Natural killer cell (primary cell): Measurements from ENCODE around the gene MEGF6. TPM values are rescaled to one million over a fixed set of nuclear protein-coding genes. Genes with fewer than 3 reads are reported as not detected.

Source experiments
- ATAC-seq, 3 donors: fragments of 150-1000 bp in 2 of 3; fragments of 200-7000 bp in 1 of 3; cut with Tn5 transposase; 1 replicate in 1 of 3; 2 replicates in 2 of 3; pipeline ENCODE4 v1.10.0; 2021; ENCODE audit warnings: mild to moderate bottlenecking in 2 of 3, moderate library complexity in 2 of 3
- DNase-seq, 2 donors: peaks; one replicate each; pipeline versions ENCODE4 v3.0.0 to v3.0.0-alpha.2; 2013 to 2021; ENCODE audit warnings: mixed read lengths in 1 of 2
- H3K27ac ChIP-seq: one replicate; pipeline ENCODE4 v1.5.1; 2013; ENCODE audit warnings: mild to moderate bottlenecking, low read length
- H3K27me3 ChIP-seq: one replicate; pipeline ENCODE4 v1.6.1; 2013; ENCODE audit warnings: low read length; ENCODE audit not compliant: control insufficient read depth, insufficient read depth
- H3K36me3 ChIP-seq: one replicate; pipeline ENCODE4 v1.6.1; 2013; ENCODE audit warnings: low read length; ENCODE audit not compliant: control insufficient read depth, insufficient read depth
- H3K4me1 ChIP-seq: one replicate; pipeline ENCODE4 v1.6.1; 2013; ENCODE audit warnings: low read length; ENCODE audit not compliant: control insufficient read depth, insufficient read depth
- H3K4me3 ChIP-seq: one replicate; pipeline ENCODE4 v1.5.1; 2013; ENCODE audit warnings: low read length
- H3K9me3 ChIP-seq: one replicate; pipeline ENCODE4 v1.6.1; 2013; ENCODE audit warnings: low read length; ENCODE audit not compliant: control insufficient read depth, insufficient read depth
- H3K27ac Mint-ChIP-seq, 2 donors: one replicate each; pipeline ENCODE4 v1.8.0; 2022; ENCODE audit warnings: mild to moderate bottlenecking in 2 of 2, mixed read lengths in 2 of 2, moderate library complexity in 1 of 2
- H3K27me3 Mint-ChIP-seq, 2 donors: one replicate each; pipeline ENCODE4 v1.8.0; 2022; ENCODE audit warnings: low read depth in 2 of 2, mixed read lengths in 2 of 2
- H3K36me3 Mint-ChIP-seq: one replicate; pipeline ENCODE4 v1.8.0; 2022; ENCODE audit warnings: mixed read lengths
- H3K4me1 Mint-ChIP-seq, 2 donors: one replicate each; pipeline ENCODE4 v1.8.0; 2022; ENCODE audit warnings: mixed read lengths in 2 of 2
- H3K4me3 Mint-ChIP-seq: one replicate; pipeline ENCODE4 v1.8.0; 2022; ENCODE audit warnings: mild to moderate bottlenecking, moderate library complexity, mixed read lengths
- H3K9me3 Mint-ChIP-seq, 2 donors: one replicate each; pipeline ENCODE4 v1.8.0; 2022; ENCODE audit warnings: mixed read lengths in 2 of 2
- WGBS: methylation state at CpG from one replicate; pipeline ENCODE4 v1.1.7; 2013; ENCODE audit warnings: missing lambda C conversion rate; ENCODE audit not compliant: insufficient coverage; 5-methylcytosine and 5-hydroxymethylcytosine counted together
- intact Hi-C: fragments of 100-400 bp; cut with micrococcal nuclease; formaldehyde crosslinking; loops from one replicate; pipeline ENCODE4 v1.14.2; 2022
- total RNA-seq, 4 donors: library from RNA; stranded (reverse); fragments of 120-200 nt in 1 of 4; gene quantifications; one replicate each; pipeline versions ENCODE4 v1.2.3 to v1.2.4, GENCODE V29; 2013 to 2022
- TF ChIP-seq, protein P1 (sequence below): fragments of 200-600 bp; IDR thresholded peaks from one replicate; pipeline ENCODE4 v1.8.0; 2022; ENCODE audit warnings: antibody characterized with exemption

MEGF6 gene, protein sequence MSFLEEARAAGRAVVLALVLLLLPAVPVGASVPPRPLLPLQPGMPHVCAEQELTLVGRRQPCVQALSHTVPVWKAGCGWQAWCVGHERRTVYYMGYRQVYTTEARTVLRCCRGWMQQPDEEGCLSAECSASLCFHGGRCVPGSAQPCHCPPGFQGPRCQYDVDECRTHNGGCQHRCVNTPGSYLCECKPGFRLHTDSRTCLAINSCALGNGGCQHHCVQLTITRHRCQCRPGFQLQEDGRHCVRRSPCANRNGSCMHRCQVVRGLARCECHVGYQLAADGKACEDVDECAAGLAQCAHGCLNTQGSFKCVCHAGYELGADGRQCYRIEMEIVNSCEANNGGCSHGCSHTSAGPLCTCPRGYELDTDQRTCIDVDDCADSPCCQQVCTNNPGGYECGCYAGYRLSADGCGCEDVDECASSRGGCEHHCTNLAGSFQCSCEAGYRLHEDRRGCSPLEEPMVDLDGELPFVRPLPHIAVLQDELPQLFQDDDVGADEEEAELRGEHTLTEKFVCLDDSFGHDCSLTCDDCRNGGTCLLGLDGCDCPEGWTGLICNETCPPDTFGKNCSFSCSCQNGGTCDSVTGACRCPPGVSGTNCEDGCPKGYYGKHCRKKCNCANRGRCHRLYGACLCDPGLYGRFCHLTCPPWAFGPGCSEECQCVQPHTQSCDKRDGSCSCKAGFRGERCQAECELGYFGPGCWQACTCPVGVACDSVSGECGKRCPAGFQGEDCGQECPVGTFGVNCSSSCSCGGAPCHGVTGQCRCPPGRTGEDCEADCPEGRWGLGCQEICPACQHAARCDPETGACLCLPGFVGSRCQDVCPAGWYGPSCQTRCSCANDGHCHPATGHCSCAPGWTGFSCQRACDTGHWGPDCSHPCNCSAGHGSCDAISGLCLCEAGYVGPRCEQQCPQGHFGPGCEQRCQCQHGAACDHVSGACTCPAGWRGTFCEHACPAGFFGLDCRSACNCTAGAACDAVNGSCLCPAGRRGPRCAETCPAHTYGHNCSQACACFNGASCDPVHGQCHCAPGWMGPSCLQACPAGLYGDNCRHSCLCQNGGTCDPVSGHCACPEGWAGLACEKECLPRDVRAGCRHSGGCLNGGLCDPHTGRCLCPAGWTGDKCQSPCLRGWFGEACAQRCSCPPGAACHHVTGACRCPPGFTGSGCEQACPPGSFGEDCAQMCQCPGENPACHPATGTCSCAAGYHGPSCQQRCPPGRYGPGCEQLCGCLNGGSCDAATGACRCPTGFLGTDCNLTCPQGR (N-terminal part only)
- total RNA-seq, result 10 to 100 TPM in 1 of 3 donors, 1 to 10 TPM in 2; 3.1 to 15.6 (median 5.1) TPM
- 8.4 TPM for total RNA-seq (2013)

DNA sequence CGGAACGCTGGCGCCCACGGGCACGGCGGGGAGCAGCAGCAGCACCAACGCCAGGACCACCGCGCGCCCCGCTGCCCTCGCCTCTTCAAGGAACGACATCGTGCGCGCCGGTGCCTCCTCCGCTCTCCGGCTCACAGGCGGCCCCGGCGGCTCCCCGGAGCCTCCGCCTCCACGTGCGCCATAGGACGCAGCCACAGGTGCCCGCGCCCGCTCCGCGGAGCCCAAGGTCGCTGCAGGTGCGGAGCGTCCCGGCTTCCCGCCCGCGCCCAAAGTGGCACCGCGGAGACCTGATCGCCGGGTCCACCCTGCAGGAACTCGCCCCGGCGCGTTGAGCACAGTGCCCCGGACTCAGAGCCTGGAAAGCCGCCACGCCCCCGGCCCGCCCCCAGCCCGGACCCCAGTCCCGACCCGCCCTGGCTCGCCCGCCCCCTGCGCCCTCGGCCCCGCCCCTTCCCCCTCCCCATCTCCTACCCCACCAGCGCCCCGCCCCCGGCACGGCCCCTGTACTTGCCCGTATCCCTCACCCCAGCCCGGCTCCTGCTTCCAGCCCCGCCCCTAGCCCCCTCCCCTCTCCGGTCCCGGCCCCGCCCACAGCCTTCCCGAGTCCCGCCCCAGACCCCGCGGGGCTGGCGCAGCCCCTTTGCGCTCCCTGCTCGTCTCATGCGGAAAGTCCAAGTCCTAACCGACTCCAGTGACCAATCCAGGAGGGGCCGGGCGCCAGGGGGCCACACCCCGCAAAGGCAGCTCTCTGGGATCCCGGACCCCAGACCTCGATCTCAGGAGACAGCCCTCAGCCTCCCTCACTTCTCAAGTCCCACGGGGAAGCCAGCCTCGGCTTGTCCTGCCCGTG is at the start of gene MEGF6:
TSS of gene MEGF6 (minus strand) at position 339 of the 850 bp plus-strand sequence. CDS start at position 99, 240 bp downstream.
- Histone ChIP-seq H3K4me1 (peaks cover 12% of the 10 kb centered on the region), H3K36me3 (no peaks in the 10 kb centered on the region), H3K27ac (no peak within 1 kb of the TSS), H3K9me3 (no peaks in the 10 kb centered on the region), H3K27me3 (peaks cover 5% of the 10 kb centered on the region), H3K4me3 (no peak within 1 kb of the TSS)
- under 1% methylated on average over 78 of the region's 87 CpGs for WGBS
- peaks cover 4 to 18% of the 10 kb centered on the region in 2 donors for H3K4me1 Mint-ChIP-seq
- intact Hi-C loops, result no loop called here
- peak in 1 of 2 donors; percentile 62 for DNase-seq
- no peak within 1 kb of the TSS for H3K27ac Mint-ChIP-seq
- H3K36me3 Mint-ChIP-seq, result no peaks in the 10 kb centered on the region
- peak; percentile 18 to 82 (median 56) for ATAC-seq
- H3K27me3 Mint-ChIP-seq, result peaks cover 0 to 24% of the 10 kb centered on the region in 2 donors
- no peaks in the 10 kb centered on the region for H3K9me3 Mint-ChIP-seq
- H3K4me3 Mint-ChIP-seq, result peak within 1 kb of the TSS; percentile 87
- TF ChIP-seq, protein P1, sequence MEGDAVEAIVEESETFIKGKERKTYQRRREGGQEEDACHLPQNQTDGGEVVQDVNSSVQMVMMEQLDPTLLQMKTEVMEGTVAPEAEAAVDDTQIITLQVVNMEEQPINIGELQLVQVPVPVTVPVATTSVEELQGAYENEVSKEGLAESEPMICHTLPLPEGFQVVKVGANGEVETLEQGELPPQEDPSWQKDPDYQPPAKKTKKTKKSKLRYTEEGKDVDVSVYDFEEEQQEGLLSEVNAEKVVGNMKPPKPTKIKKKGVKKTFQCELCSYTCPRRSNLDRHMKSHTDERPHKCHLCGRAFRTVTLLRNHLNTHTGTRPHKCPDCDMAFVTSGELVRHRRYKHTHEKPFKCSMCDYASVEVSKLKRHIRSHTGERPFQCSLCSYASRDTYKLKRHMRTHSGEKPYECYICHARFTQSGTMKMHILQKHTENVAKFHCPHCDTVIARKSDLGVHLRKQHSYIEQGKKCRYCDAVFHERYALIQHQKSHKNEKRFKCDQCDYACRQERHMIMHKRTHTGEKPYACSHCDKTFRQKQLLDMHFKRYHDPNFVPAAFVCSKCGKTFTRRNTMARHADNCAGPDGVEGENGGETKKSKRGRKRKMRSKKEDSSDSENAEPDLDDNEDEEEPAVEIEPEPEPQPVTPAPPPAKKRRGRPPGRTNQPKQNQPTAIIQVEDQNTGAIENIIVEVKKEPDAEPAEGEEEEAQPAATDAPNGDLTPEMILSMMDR, result no peak

DNA sequence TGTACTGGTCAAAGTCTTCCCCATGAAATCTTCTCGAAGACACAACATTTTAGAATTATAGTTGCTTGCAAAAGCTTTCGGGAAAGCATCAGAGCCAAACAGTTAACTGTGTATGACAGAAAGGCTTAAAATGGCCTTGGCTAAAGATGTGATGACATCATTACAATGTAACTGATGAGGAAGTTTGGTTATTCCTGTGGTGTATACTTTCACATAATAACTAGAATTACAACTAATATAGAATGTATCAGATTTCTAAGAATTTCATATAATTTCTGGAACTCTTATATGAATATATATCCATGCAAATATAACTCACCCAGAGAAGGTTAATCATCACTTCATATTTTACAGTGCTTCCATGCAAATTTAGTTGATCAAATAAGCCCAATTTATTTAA is 49.4 kb upstream of the MEGF6 start:
- H3K9me3 ChIP-seq, result no peaks in the 10 kb centered on the region
- TF ChIP-seq, protein P1, result no peak
- Mint-ChIP-seq H3K4me1 (no peaks in the 10 kb centered on the region), H3K9me3 (no peaks in the 10 kb centered on the region), H3K27ac (no peak overlapping the region), H3K36me3 (no peaks in the 10 kb centered on the region), H3K4me3 (no peak overlapping the region), H3K27me3 (peaks cover 13 to 27% of the 10 kb centered on the region in 2 donors)
- DNase-seq (no peak), ATAC-seq (no peak)
- H3K27ac ChIP-seq, result no peak overlapping the region
- no peaks in the 10 kb centered on the region for H3K27me3 ChIP-seq
- no peak overlapping the region for H3K4me3 ChIP-seq
- no peaks in the 10 kb centered on the region for H3K36me3 ChIP-seq
- WGBS, result 89% methylated on average over 2 of the region's 2 CpGs
- intact Hi-C loops, result no loop called here
- peaks cover 6% of the 10 kb centered on the region for H3K4me1 ChIP-seq

DNA sequence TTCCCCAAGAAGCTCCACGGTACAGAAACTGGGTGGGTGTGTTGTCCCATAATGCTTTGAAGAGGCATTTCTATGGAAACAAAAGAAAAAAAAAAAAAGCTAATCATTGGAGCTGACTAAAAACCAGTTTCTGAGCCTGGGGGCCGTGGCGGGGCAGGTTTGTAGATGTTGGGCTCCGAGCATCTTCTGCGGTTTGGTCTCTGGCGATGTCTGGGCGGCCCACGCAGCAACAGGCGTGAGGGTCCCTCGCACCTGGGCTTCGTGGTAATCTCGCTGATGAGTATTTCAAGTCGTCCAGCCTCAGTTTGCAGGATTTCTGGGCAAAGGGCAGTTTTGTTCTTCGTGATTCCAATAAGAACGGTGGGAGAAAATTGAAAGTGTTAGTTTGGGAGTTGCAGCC is 47.8 kb upstream of the MEGF6 start:
- WGBS, result 89% methylated on average over 15 of the region's 15 CpGs
- intact Hi-C loops, result no loop called here
- Histone ChIP-seq H3K27me3 (no peaks in the 10 kb centered on the region), H3K27ac (no peak overlapping the region), H3K36me3 (no peaks in the 10 kb centered on the region), H3K9me3 (no peaks in the 10 kb centered on the region), H3K4me3 (no peak overlapping the region), H3K4me1 (peaks cover 3% of the 10 kb centered on the region)
- H3K36me3 Mint-ChIP-seq, result no peaks in the 10 kb centered on the region
- no peak overlapping the region for H3K27ac Mint-ChIP-seq
- H3K4me1 Mint-ChIP-seq, result no peaks in the 10 kb centered on the region
- H3K9me3 Mint-ChIP-seq, result no peaks in the 10 kb centered on the region
- H3K4me3 Mint-ChIP-seq, result no peak overlapping the region
- H3K27me3 Mint-ChIP-seq, result peaks cover 24 to 43% of the 10 kb centered on the region in 2 donors
- DNase-seq, result no peak
- TF ChIP-seq, protein P1, result no peak
- ATAC-seq, result no peak
